Erythroblast (primary cell): ENCODE results near the gene IRX2.

Experiments
- GATA1 ChIP-seq: IDR thresholded peaks from 2 replicates; pipeline ENCODE4 v1.6.1; 2011; ENCODE audit warnings: low read depth, mild to moderate bottlenecking, control low read depth, low read length, moderate library complexity
- POLR2A ChIP-seq: IDR thresholded peaks from 2 replicates; pipeline ENCODE4 v1.6.1; 2011; ENCODE audit warnings: mild to moderate bottlenecking, low read length

- TF ChIP-seq POLR2A (no peak), GATA1 (no peak)
These were observed 3.9 kb downstream of the IRX2 start for GRCh38 chr5:2747363-2748162.
